Measurements from ENCODE around the gene LIPH.

LIPH gene

DNA sequence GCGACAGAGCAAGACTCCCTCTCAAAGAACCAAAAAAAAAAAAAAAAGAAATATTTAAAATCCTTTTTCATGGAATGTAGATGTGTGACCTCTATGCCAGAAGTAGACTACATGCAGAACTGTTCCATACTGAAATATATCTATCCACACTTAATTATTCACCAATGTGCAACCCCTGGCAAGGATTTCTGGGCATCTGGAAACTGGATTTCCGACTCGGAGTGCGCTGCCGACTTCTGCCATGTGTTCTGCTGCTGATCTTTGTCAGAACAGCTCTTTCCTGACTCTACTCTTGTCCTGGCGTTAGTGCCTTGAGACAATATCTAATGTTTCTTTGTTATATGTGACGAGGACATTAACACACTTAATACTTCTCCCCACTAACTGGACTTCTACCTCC, 11.7 kb downstream of the LIPH start:
- DNase-seq (ENCODE audit: low read depth in 2 of 2, low spot score in 1 of 2) = no peak

DNA sequence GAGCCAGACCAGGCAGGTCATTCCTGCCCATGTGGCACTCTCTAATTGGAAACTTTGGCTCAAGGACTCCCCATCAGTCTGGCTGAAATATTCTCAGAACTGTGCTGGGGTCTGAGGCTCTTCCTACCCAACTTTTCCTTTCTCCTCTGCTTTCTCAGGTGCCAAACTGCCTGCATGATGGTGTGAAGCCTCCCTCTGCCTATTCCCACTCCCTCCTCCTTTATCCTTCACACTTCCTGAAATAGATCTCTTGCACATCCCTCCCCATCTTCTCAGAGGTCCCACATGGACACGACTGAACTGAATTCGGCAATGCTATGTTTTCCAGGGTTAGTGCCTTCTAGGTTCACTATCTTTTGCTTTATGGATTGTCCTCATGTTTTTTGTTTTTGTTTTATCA, 12.5 kb downstream of the LIPH start:
- no peak for DNase-seq (ENCODE audit: low read depth in 2 of 2, low spot score in 1 of 2)

GRCh38 chr3:185537369-185537970, 14.9 kb downstream of the LIPH start:
- DNase-seq (ENCODE audit: low read depth in 2 of 2, low spot score in 1 of 2) = no peak

DNA sequence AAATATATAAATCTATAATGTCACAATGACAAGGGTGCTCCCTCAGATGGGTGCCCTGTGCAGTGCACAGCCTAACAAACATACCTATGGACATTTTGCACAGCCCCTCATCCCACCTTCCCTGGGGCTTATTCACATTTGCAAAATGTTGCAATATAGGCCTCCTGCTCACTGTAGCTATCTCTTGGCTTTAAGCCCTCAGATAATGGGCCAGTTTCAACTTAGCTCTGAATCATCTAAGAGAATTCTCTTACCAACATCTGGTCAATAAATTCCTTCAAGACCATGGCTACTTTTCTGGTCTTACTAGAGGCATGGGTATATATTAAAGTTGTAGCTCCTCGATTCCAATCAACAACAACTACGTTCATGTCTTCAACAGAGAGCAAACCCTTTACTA, 17.9 kb downstream of the LIPH start:
- DNase-seq (ENCODE audit: low read depth in 2 of 2, low spot score in 1 of 2) = no peak

DNA sequence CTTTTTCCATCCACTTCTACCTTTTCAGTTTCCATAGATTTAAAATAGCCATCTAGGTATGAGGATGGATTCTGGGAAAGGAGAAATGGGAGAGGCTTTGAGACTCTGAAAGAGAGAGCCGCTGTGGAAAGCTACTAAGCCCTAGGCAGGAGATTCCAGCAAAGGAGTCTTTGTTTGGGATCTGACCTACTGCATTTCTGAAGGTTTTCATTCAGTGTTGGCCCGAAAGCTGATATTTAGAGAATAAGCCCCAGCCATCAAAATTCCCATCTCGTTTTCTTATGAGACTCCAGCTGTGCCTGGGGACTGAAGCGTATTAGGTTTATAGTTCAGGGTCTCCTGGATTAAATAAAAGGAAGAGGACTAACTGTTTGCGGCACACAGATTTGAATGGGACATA, 19.5 kb downstream of the LIPH start:
- no peak for DNase-seq (ENCODE audit: low read depth in 2 of 2, low spot score in 1 of 2)

- no peak for DNase-seq (ENCODE audit: low read depth in 2 of 2, low spot score in 1 of 2)
Measured at GRCh38 chr3:185530856-185531255, 21.5 kb downstream of the LIPH start.

- DNase-seq (ENCODE audit: low read depth in 2 of 2, low spot score in 1 of 2) = no peak
Measured at GRCh38 chr3:185528532-185528931, 23.9 kb downstream of the LIPH start.

DNA sequence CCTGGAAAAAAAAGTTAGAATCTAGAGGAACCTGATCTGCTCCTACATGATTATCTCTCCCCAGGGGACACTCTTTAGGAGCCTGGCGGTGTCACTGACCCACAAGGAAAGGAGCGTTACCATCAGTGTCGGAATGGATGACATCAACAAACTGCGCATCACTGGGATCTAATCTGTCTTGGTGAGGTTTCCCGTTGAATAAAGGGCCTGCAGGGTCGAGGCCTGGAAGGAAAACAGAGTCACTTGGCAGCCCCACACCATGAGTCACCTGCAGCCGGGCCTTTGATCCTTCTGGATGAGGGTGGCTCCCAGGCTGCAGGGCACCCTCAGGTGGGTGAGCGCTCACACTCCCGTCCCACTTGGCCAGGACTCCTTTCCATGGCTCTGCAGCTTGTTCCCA, 25.0 kb downstream of the LIPH start:
- no peak for DNase-seq (ENCODE audit: low read depth in 2 of 2, low spot score in 1 of 2)

- no peak for DNase-seq (ENCODE audit: low read depth in 2 of 2, low spot score in 1 of 2)
Measured at GRCh38 chr3:185526349-185526951, 25.9 kb downstream of the LIPH start.

DNA sequence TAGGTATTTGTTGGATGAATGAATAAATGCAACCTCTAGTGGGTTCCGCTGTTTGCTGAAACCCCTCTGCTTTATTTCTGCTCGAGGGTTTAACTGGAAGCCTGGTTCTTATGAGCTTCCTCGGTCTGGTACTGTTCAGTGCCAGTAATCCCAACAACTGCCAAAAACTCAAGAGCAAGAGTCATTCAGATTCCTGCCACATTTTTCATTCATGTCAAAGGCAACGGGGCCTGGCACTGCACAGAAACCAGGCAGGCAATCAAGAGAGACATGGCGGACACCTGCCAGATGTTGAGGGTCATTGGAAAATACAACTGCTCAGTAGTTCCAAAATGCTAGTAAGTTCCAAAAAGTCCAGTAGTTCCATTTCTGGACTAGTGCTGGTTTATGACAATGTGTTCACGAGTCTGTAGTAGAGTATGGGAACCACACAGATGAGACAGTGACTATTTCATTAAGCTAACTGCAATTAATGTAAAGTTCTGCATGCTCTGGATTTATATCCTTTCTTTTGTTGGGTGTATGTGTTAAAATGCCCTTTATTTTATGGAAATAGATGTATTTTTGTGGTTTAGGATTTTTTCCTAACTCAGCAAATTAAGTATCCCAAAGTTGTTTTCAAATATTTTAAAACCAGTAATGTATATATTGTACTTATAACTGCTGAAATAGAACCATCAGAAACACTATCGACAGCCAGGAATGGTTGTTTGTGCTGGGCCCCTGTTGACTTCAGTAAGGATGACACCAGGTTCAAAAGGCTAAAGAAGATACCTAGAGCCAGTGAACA, 30.8 kb downstream of the LIPH start:
- DNase-seq (ENCODE audit: low read depth in 2 of 2, low spot score in 1 of 2) = no peak

GRCh38 chr3:185519021-185519420, 33.4 kb downstream of the LIPH start:
- no peak for DNase-seq (ENCODE audit: low read depth in 2 of 2, low spot score in 1 of 2)

- DNase-seq (ENCODE audit: low read depth in 2 of 2, low spot score in 1 of 2) = no peak
Measured at GRCh38 chr3:185517387-185518130, 34.8 kb downstream of the LIPH start.

DNA sequence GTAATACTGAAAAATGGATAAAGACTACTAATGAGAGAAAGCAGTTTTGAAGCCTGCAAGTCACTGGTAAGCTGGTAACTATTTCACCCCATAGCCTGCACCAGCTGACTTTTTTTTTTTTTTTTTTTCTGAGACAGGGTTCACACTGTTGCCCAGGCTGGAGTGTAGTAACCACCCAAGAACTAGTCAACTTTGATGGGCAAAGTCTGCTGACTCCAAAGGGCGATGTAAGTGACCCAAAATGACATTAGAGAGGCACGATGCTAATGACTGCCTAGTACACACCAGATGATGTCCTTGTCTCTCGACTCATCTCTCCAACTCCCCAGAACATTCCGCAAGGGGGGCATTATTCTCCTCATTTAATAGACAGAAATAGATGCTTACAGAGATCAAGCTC, 40.7 kb downstream of the LIPH start:
- DNase-seq (ENCODE audit: low read depth in 2 of 2, low spot score in 1 of 2) = no peak

DNA sequence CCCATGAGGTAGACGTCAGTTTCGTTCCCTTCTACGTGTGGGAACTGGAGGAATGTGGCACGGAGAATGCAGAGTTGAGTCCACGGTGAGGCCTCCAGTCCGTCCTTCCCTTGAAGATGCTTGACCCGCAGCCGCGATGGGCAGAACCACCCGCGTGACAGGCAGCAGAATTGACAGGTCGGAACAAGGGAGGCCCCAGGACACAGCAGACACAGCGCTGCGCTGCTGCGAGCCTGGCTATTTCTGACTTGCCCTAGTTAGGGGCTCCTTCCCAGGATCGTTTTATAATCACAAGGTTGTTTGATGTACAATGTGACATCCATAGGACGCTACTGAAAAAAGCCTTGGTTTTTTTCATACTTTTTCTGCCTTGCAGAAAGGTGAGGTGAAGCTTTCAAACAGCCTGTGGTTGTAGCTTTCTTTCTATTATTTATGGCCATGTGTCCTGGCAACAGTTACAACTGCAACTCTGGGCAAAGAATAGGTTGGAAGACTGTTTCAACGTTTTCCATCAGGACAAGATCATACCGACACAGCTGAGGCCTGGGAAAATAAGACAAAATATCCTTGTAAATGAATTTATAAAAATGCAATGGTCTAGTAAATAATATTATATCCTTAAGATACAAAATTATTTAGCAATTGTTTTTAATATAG, 43.9 kb downstream of the LIPH start:
- DNase-seq (ENCODE audit: low read depth in 2 of 2, low spot score in 1 of 2) = no peak

DNA sequence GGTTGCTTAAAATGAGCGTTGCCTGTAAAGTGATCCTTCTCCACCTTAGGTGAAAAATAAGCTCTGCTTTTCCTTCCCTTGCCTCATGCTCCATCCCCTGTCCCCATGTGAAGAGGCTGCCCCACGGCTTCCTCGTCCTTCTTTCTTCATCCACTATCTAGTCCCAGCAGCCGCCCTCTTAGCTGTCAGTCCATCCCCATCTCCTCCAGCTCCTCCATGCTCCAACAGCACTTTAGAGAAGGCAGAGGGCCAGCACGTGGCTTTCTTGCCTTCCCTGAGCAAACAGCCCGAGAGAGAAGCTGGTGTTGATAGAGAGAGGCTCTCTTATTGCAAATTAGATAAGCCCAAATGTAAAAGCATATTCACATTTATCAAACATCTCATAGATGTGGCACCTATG, 44.5 kb downstream of the LIPH start:
- no peak for DNase-seq (ENCODE audit: low read depth in 2 of 2, low spot score in 1 of 2)

DNA sequence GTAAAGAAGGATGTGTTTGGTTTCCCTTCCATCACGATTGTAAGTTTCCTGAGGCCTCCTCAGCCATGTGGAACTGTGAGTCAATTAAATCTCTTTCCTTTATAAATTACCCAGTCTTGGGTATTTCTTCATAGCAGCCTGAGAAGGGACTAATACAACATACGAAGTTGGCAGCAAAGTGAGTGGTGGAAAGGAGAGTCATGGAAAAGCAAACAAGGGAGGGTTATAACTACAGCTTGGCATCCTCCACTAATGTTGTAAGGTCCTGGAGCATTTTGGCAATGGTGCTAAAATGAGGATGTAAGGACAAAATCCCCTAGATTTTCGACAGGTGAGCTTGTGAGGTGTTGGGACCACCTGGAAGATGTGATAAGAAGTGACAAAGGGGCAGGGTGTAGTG, 47.8 kb downstream of the LIPH start:
- DNase-seq (ENCODE audit: low read depth in 2 of 2, low spot score in 1 of 2) = no peak

GRCh38 chr3:185503521-185503920, 48.9 kb downstream of the LIPH start:
- no peak for DNase-seq (ENCODE audit: low read depth in 2 of 2, low spot score in 1 of 2)

- DNase-seq (ENCODE audit: low read depth in 2 of 2, low spot score in 1 of 2) = no peak
Measured at GRCh38 chr3:185502987-185503386, 49.4 kb downstream of the LIPH start.

- peak; percentile 76 to 79 for DNase-seq (ENCODE audit: low read depth in 2 of 2, low spot score in 1 of 2)
Measured at GRCh38 chr3:185498503-185499396, 53.6 kb downstream of the LIPH start, which contains the start of gene TMEM41A. Gene TMEM41A, minus strand, starts transcription at chr3:185499035. Its CDS starts 74 bp downstream, at chr3:185498961.

- DNase-seq (ENCODE audit: low read depth in 2 of 2, low spot score in 1 of 2) = no peak
Measured at GRCh38 chr3:185490241-185490640, 62.1 kb downstream of the LIPH start.

Data from stimulated activated CD8-positive, alpha-beta memory T cell treated with anti-CD3 and anti-CD28 coated beads, Interleukin-4, amount 100 ng/mL, for 4 hours (primary cell).